SK-N-SH treated with all-trans-retinoic acid at 6 μM for 48 hours (cell line): ENCODE data around the gene ULK4.

Source experiments
- ATAC-seq: fragments of 200-7000 bp; cut with Tn5 transposase; 3 replicates; pipeline ENCODE4 v1.9.1; 2020; ENCODE audit warnings: mild to moderate bottlenecking, moderate library complexity
- ARNTL ChIP-seq: fragments of 450-650 bp; formaldehyde crosslinking; IDR thresholded peaks from 2 replicates; pipeline ENCODE4 v1.5.0; 2020; ENCODE audit warnings: low read depth, mild to moderate bottlenecking, moderate library complexity, borderline replicate concordance
- BACH2 ChIP-seq: fragments of 250-450 bp; sonication (Bioruptor Pico); IDR thresholded peaks from 2 replicates; pipeline ENCODE4 v1.9.0; 2021; ENCODE audit warnings: mild to moderate bottlenecking, borderline replicate concordance
- CSRNP3 ChIP-seq: fragments of 250-450 bp; sonication (Bioruptor Pico); IDR thresholded peaks from 2 replicates; pipeline ENCODE4 v1.5.1; 2021; ENCODE audit warnings: mild to moderate bottlenecking, moderate library complexity
- ESRRG ChIP-seq: fragments of 250-450 bp; sonication (Bioruptor Pico); IDR thresholded peaks from 2 replicates; pipeline ENCODE4 v1.6.1; 2021; ENCODE audit warnings: mild to moderate bottlenecking
- GLIS3 ChIP-seq: fragments of 250-450 bp; sonication (Bioruptor Pico); IDR thresholded peaks from 2 replicates; pipeline ENCODE4 v1.5.0; 2020; ENCODE audit warnings: mild to moderate bottlenecking, moderate library complexity
- ISL1 ChIP-seq: fragments of 250-450 bp; sonication (Bioruptor Pico); IDR thresholded peaks from 2 replicates; pipeline ENCODE4 v2.1.2; 2022; ENCODE audit warnings: mild to moderate bottlenecking, moderate library complexity
- OSR1 ChIP-seq: fragments of 250-450 bp; sonication (Bioruptor Pico); IDR thresholded peaks from 2 replicates; pipeline ENCODE4 v1.8.0; 2022; ENCODE audit warnings: moderate library complexity, mild to moderate bottlenecking, inconsistent platforms
- PATZ1 ChIP-seq: fragments of 250-450 bp; sonication (Bioruptor Pico); IDR thresholded peaks from 2 replicates; pipeline ENCODE4 v1.8.0; 2020; ENCODE audit warnings: mild to moderate bottlenecking, moderate library complexity, borderline replicate concordance
- PPARA ChIP-seq: fragments of 250-450 bp; sonication (Bioruptor Pico); IDR thresholded peaks from 2 replicates; pipeline ENCODE4 v1.5.0; 2020; ENCODE audit warnings: mild to moderate bottlenecking, borderline replicate concordance
- RARB ChIP-seq: fragments of 250-450 bp; sonication (Bioruptor Pico); IDR thresholded peaks from 2 replicates; pipeline ENCODE4 v1.8.0; 2021; ENCODE audit warnings: mild to moderate bottlenecking, moderate library complexity
- SNAI2 ChIP-seq: fragments of 250-450 bp; sonication (Bioruptor Pico); IDR thresholded peaks from 2 replicates; pipeline ENCODE4 v1.5.0; 2020; ENCODE audit warnings: mild to moderate bottlenecking, moderate library complexity
- TOX ChIP-seq: fragments of 250-450 bp; sonication (Bioruptor Pico); IDR thresholded peaks from 2 replicates; pipeline ENCODE4 v1.8.0; 2021; ENCODE audit warnings: mild to moderate bottlenecking, moderate library complexity, borderline replicate concordance
- ZFP3 ChIP-seq: fragments of 250-450 bp; sonication (Bioruptor Pico); IDR thresholded peaks from 2 replicates; pipeline ENCODE4 v1.5.0; 2020; ENCODE audit warnings: mild to moderate bottlenecking, moderate library complexity
- ZFP30 ChIP-seq: fragments of 450-650 bp; formaldehyde crosslinking; IDR thresholded peaks from 2 replicates; pipeline ENCODE4 v1.5.0; 2022; ENCODE audit warnings: mild to moderate bottlenecking, moderate library complexity
- ZNF565 ChIP-seq: fragments of 450-650 bp; formaldehyde crosslinking; conservative IDR thresholded peaks from 2 replicates; pipeline ENCODE4 v1.5.0; 2020; ENCODE audit warnings: low read depth, mild to moderate bottlenecking, moderate library complexity
- ZNF70 ChIP-seq: fragments of 450-650 bp; formaldehyde crosslinking; IDR thresholded peaks from 2 replicates; pipeline ENCODE4 v1.5.0; 2020; ENCODE audit warnings: mild to moderate bottlenecking, moderate library complexity
- ZNF8 ChIP-seq: fragments of 450-650 bp; formaldehyde crosslinking; IDR thresholded peaks from 2 replicates; pipeline ENCODE4 v1.5.0; 2020; ENCODE audit warnings: mild to moderate bottlenecking, moderate library complexity
- TF ChIP-seq, protein P1 (sequence below): fragments of 250-450 bp; sonication (Bioruptor Pico); IDR thresholded peaks from 2 replicates; pipeline ENCODE4 v1.5.0; 2020; ENCODE audit warnings: mild to moderate bottlenecking, moderate library complexity
- TF ChIP-seq, protein P2 (sequence below): fragments of 250-450 bp; sonication (Bioruptor Pico); IDR thresholded peaks from 2 replicates; pipeline ENCODE4 v1.8.0; 2021; ENCODE audit warnings: low read depth, mild to moderate bottlenecking, moderate library complexity, borderline replicate concordance

Gene ULK4

GRCh38 chr3:41920406-41920965, 41.4 kb downstream of the ULK4 start (continued):
- TF ChIP-seq PPARA (CRISPR knock-in tag) (no peak), GLIS3 (CRISPR knock-in tag) (no peak), ISL1 (CRISPR knock-in tag) (no peak), ZFP3 (CRISPR knock-in tag) (no peak), SNAI2 (CRISPR knock-in tag) (no peak), ZFP30 (CRISPR knock-in tag) (no peak), PATZ1 (CRISPR knock-in tag) (no peak), ZNF565 (CRISPR knock-in tag) (no peak), ESRRG (no peak)

DNA sequence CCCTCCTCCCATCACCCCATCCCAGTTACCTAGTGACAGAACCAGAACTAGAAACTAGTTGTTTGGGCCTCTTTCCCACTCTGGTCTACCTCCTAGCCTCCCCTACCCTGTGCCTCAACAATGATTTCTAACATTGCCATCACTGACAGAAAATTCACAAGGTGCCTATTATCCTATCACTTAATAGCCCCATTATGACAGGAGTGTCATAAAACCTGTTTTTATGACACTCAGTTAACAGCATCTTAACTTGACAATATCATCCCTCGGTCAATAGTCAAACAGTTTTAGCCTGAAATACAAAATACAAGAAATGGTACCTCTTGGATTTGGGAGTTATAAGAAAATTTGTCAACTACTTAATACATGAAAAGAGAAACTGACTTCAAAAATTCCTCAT, 46.5 kb downstream of the ULK4 start:
- TF ChIP-seq ISL1 (CRISPR knock-in tag) (no peak), GLIS3 (CRISPR knock-in tag) (no peak), OSR1 (CRISPR knock-in tag) (no peak), BACH2 (CRISPR knock-in tag) (no peak), ZNF70 (CRISPR knock-in tag) (no peak), ESRRG (no peak), ZNF8 (CRISPR knock-in tag) (no peak), ZNF565 (CRISPR knock-in tag) (no peak), ZFP3 (CRISPR knock-in tag) (no peak), ZFP30 (CRISPR knock-in tag) (no peak), RARB (no peak)
- TF ChIP-seq, protein P1, sequence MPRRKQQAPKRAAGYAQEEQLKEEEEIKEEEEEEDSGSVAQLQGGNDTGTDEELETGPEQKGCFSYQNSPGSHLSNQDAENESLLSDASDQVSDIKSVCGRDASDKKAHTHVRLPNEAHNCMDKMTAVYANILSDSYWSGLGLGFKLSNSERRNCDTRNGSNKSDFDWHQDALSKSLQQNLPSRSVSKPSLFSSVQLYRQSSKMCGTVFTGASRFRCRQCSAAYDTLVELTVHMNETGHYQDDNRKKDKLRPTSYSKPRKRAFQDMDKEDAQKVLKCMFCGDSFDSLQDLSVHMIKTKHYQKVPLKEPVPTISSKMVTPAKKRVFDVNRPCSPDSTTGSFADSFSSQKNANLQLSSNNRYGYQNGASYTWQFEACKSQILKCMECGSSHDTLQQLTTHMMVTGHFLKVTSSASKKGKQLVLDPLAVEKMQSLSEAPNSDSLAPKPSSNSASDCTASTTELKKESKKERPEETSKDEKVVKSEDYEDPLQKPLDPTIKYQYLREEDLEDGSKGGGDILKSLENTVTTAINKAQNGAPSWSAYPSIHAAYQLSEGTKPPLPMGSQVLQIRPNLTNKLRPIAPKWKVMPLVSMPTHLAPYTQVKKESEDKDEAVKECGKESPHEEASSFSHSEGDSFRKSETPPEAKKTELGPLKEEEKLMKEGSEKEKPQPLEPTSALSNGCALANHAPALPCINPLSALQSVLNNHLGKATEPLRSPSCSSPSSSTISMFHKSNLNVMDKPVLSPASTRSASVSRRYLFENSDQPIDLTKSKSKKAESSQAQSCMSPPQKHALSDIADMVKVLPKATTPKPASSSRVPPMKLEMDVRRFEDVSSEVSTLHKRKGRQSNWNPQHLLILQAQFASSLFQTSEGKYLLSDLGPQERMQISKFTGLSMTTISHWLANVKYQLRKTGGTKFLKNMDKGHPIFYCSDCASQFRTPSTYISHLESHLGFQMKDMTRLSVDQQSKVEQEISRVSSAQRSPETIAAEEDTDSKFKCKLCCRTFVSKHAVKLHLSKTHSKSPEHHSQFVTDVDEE (CRISPR knock-in tag): no peak
- TF ChIP-seq, protein P2, sequence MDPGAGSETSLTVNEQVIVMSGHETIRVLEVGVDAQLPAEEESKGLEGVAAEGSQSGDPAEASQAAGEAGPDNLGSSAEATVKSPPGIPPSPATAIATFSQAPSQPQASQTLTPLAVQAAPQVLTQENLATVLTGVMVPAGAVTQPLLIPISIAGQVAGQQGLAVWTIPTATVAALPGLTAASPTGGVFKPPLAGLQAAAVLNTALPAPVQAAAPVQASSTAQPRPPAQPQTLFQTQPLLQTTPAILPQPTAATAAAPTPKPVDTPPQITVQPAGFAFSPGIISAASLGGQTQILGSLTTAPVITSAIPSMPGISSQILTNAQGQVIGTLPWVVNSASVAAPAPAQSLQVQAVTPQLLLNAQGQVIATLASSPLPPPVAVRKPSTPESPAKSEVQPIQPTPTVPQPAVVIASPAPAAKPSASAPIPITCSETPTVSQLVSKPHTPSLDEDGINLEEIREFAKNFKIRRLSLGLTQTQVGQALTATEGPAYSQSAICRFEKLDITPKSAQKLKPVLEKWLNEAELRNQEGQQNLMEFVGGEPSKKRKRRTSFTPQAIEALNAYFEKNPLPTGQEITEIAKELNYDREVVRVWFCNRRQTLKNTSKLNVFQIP (CRISPR knock-in tag): no peak
- ATAC-seq: no peak

- TF ChIP-seq ARNTL (CRISPR knock-in tag) (no peak), ZNF565 (CRISPR knock-in tag) (no peak), TOX (no peak), ISL1 (CRISPR knock-in tag) (no peak), ZFP30 (CRISPR knock-in tag) (no peak), CSRNP3 (CRISPR knock-in tag) (no peak), SNAI2 (CRISPR knock-in tag) (no peak), OSR1 (CRISPR knock-in tag) (no peak)
- TF ChIP-seq, protein P2 (CRISPR knock-in tag): no peak
- TF ChIP-seq, all 23 proteins: peak for 0
- no peak for ATAC-seq
These were observed 49.6 kb downstream of the ULK4 start for GRCh38 chr3:41912280-41912679.
